Measurements from ENCODE around the gene HSD17B2. TPM values are rescaled to one million over a fixed set of nuclear protein-coding genes. Genes with fewer than 3 reads are reported as not detected.

Gene HSD17B2
- total RNA-seq, 2 donors from 2014 or later: not detected

DNA sequence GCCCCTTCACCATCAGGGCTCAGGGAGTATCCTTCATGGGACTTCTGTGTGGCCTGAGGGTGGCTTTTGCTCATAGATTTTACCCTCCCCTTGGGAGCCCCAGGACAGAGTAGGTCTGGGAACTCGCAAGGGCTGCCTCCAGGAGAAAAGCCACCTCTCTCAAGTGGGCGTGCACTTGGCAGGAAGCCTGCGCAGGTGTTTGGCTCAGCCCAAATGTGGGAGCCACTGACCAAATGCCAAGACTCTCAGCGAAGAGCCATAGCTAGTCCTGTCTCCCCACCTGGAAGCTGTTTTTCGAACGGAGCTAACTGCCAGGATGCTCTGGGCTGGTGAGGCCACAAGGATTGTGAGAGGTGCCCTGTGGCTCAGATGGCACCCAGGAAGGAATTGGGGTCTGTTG is 2.0 kb upstream of the HSD17B2 start:
- H3K36me3 Mint-ChIP-seq (ENCODE audit: low read depth): no peaks in the 10 kb centered on the region
- peaks cover 17% of the 10 kb centered on the region for H3K4me1 Mint-ChIP-seq
- Histone ChIP-seq H3K4me3 (ENCODE audit: low read length) (no peak overlapping the region), H3K27me3 (ENCODE audit: control insufficient read depth, insufficient read depth, low read length, poor library complexity, severe bottlenecking) (peaks cover 8% of the 10 kb centered on the region), H3K9me3 (ENCODE audit: control insufficient read depth, low read length) (no peaks in the 10 kb centered on the region), H3K27ac (ENCODE audit: low read depth, low read length) (no peak overlapping the region), H3K36me3 (ENCODE audit: control insufficient read depth, insufficient read depth, low read length) (no peaks in the 10 kb centered on the region), H3K4me1 (ENCODE audit: control insufficient read depth, insufficient read depth, low read length) (no peaks in the 10 kb centered on the region), H3K9ac (ENCODE audit: extremely low read depth, low read length, poor library complexity, severe bottlenecking) (no peak overlapping the region)
- no peak overlapping the region for H3K27ac Mint-ChIP-seq
- DNase-seq: no peak
- H3K27me3 Mint-ChIP-seq (ENCODE audit: insufficient read depth): peaks cover 20% of the 10 kb centered on the region
- TF ChIP-seq, protein P1, sequence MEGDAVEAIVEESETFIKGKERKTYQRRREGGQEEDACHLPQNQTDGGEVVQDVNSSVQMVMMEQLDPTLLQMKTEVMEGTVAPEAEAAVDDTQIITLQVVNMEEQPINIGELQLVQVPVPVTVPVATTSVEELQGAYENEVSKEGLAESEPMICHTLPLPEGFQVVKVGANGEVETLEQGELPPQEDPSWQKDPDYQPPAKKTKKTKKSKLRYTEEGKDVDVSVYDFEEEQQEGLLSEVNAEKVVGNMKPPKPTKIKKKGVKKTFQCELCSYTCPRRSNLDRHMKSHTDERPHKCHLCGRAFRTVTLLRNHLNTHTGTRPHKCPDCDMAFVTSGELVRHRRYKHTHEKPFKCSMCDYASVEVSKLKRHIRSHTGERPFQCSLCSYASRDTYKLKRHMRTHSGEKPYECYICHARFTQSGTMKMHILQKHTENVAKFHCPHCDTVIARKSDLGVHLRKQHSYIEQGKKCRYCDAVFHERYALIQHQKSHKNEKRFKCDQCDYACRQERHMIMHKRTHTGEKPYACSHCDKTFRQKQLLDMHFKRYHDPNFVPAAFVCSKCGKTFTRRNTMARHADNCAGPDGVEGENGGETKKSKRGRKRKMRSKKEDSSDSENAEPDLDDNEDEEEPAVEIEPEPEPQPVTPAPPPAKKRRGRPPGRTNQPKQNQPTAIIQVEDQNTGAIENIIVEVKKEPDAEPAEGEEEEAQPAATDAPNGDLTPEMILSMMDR (conservative IDR thresholded peaks at IDR 0.05): no peak
- 80 to 93% methylated on average over 3 to 6 of the region's 6 CpGs for WGBS, 2 experiments (ENCODE audit: insufficient coverage in 1 of 2, insufficient read length in 1 of 2)
- H3K4me3 Mint-ChIP-seq: no peak overlapping the region
- no peaks in the 10 kb centered on the region for H3K9me3 Mint-ChIP-seq

DNA sequence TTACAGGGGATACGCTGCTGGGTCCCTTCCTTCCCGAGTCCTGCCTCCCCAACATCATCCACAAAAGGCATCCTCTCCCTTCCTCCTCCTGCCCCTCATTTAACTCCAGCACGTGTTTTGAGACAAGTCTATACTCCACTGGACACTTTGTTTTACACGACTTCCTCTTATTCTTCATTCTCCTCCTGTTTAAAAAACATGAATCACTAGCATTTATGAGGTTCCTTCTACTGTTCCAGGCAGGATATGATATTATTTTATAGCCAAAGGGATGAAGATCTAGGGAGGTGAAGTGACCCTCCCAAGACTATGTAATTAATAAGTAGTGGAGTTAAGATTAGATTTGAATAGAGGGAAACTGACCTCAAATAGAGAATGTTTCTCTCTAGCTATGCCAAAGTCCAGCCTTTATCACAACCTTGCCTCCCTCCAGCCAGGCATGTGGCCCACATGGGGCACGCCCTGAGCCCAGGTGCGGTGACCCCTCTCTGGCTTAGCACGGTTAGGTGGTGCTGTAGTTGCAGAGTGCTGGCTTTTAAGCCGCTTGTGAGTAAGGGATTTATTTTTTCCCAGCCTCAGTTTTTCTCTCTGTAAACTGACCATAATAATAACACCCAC is 1.3 kb upstream of the HSD17B2 start:
- no peak overlapping the region for H3K27ac Mint-ChIP-seq
- WGBS, 2 experiments (ENCODE audit: insufficient coverage in 1 of 2, insufficient read length in 1 of 2): 86 to 100% methylated on average over 3 to 7 of the region's 8 CpGs
- no peaks in the 10 kb centered on the region for H3K4me1 ChIP-seq (ENCODE audit: control insufficient read depth, insufficient read depth, low read length)
- peaks cover 10% of the 10 kb centered on the region for H3K27me3 ChIP-seq (ENCODE audit: control insufficient read depth, insufficient read depth, low read length, poor library complexity, severe bottlenecking)
- H3K27me3 Mint-ChIP-seq (ENCODE audit: insufficient read depth): peaks cover 23% of the 10 kb centered on the region
- no peaks in the 10 kb centered on the region for H3K36me3 Mint-ChIP-seq (ENCODE audit: low read depth)
- H3K36me3 ChIP-seq (ENCODE audit: control insufficient read depth, insufficient read depth, low read length): no peaks in the 10 kb centered on the region
- peaks cover 17% of the 10 kb centered on the region for H3K4me1 Mint-ChIP-seq
- no peak overlapping the region for H3K27ac ChIP-seq (ENCODE audit: low read depth, low read length)
- no peak overlapping the region for H3K4me3 ChIP-seq (ENCODE audit: low read length)
- H3K9me3 Mint-ChIP-seq: no peaks in the 10 kb centered on the region
- no peak for DNase-seq
- TF ChIP-seq, protein P1 (conservative IDR thresholded peaks at IDR 0.05): no peak
- no peak overlapping the region for H3K9ac ChIP-seq (ENCODE audit: extremely low read depth, low read length, poor library complexity, severe bottlenecking)
- no peaks in the 10 kb centered on the region for H3K9me3 ChIP-seq (ENCODE audit: control insufficient read depth, low read length)
- no peak overlapping the region for H3K4me3 Mint-ChIP-seq

DNA sequence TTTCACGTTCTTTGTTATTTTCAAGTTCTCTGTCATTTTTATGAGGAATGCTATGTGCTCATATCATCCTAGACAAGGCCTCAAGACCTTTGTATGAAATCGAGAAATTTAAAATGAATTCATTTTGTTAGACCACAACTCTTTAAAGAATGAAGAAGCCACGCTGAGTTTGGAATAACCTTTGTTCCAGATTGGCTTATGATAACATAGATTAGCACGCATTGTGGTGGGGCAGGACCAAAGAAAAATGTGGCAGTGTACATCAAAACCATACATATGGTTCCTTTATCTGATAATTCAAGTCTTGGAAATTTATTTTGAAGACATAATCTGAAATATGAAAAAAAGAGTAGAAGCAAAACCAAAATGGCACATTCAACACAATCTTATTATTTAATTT is 2.2 kb downstream of the HSD17B2 start:
- WGBS, 2 experiments (ENCODE audit: insufficient coverage in 1 of 2, insufficient read length in 1 of 2): 89% methylated on average over 3 to 4 of the region's 4 CpGs

More for the DNA sequence above, 2.2 kb downstream of the HSD17B2 start:
- Mint-ChIP-seq H3K36me3 (ENCODE audit: low read depth) (no peaks in the 10 kb centered on the region), H3K27me3 (ENCODE audit: insufficient read depth) (peaks cover 28% of the 10 kb centered on the region), H3K4me1 (peaks cover 17% of the 10 kb centered on the region), H3K9me3 (no peaks in the 10 kb centered on the region), H3K27ac (no peak overlapping the region), H3K4me3 (no peak overlapping the region)
- Histone ChIP-seq H3K9me3 (ENCODE audit: control insufficient read depth, low read length) (no peaks in the 10 kb centered on the region), H3K27me3 (ENCODE audit: control insufficient read depth, insufficient read depth, low read length, poor library complexity, severe bottlenecking) (peaks cover 17% of the 10 kb centered on the region), H3K4me3 (ENCODE audit: low read length) (no peak overlapping the region), H3K4me1 (ENCODE audit: control insufficient read depth, insufficient read depth, low read length) (no peaks in the 10 kb centered on the region), H3K9ac (ENCODE audit: extremely low read depth, low read length, poor library complexity, severe bottlenecking) (no peak overlapping the region), H3K27ac (ENCODE audit: low read depth, low read length) (no peak overlapping the region), H3K36me3 (ENCODE audit: control insufficient read depth, insufficient read depth, low read length) (no peaks in the 10 kb centered on the region)
- DNase-seq: no peak
- TF ChIP-seq, protein P1 (conservative IDR thresholded peaks at IDR 0.05): no peak

All from endodermal cell (in vitro differentiated cells).